GM19099 (cell line): ENCODE measurements around the gene ALDH1L2.

Experiments used
- POLR2A ChIP-seq: IDR thresholded peaks from 3 replicates; pipeline ENCODE4 v1.6.1; 2011; ENCODE audit warnings: low read depth; ENCODE audit not compliant: insufficient read length; ENCODE audit errors: extremely low read depth

The ALDH1L2 gene

GRCh38 chr12:105026411-105026810, 57.8 kb downstream of the ALDH1L2 start:
- TF ChIP-seq POLR2A: no peak

- TF ChIP-seq POLR2A: no peak
Measured at GRCh38 chr12:105025890-105026289, 58.4 kb downstream of the ALDH1L2 start.

GRCh38 chr12:105024928-105025327, 59.3 kb downstream of the ALDH1L2 start:
- no peak for TF ChIP-seq POLR2A

- no peak for TF ChIP-seq POLR2A
Measured at GRCh38 chr12:105020241-105020962, 63.9 kb downstream of the ALDH1L2 start.

DNA sequence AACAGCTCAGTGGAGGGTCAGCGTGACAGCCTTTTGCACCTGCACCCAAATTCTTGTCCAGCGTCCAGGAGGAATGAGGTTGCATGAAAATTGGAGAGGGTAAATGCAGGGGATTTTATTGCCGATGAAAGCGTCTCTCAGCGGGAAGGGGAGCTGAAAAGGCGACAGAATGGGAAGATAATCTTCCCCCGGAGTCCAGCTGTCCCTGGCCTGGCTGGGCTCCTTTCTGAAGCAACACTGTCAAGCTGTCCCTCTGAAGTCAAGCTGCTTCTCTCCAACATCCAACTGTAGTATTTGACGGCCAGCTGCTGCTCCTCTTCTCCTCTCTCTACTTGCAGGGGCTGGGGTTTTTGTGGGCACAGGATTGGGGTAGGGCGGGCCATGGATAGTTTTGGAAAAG, 65.5 kb downstream of the ALDH1L2 start:
- no peak for TF ChIP-seq POLR2A

DNA sequence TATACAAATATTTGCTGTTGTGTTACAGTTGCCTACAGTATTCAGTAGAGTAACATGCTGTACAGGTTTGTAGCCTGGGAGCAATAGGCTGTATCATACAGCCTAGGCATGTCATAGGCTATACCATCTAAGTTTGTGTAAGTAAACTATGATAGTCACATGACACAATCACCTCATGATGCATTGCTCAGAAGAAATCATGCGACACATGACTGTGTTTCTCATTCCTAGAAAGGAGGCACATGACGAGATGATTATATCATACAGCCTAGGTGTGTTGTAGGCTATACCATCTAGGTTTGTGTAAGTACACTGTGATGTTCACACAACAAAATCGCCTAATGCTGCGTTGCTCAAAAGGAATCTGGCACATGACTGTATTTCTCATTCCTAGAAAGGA, 66.2 kb downstream of the ALDH1L2 start:
- no peak for TF ChIP-seq POLR2A

GRCh38 chr12:105015543-105015942, 68.7 kb downstream of the ALDH1L2 start:
- no peak for TF ChIP-seq POLR2A

DNA sequence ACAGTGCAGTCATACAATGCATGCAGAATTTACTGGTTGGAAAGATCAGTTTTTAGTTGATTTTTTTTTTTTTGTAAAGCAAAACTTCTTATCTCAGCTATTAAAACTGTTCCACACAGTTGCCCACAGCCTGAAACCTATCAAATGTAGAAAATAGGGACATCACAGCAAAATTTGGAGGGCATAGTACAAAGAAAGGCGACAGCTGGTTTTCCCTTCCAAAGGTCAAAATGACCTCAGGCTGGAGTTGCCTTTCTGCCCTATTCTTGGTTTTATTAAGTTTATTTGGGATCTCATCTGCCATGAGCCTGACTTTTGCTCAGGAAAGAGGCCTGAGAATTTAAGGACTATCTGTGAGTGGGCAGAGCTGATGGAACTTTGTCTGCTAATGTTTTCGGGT, 69.7 kb downstream of the ALDH1L2 start:
- no peak for TF ChIP-seq POLR2A

DNA sequence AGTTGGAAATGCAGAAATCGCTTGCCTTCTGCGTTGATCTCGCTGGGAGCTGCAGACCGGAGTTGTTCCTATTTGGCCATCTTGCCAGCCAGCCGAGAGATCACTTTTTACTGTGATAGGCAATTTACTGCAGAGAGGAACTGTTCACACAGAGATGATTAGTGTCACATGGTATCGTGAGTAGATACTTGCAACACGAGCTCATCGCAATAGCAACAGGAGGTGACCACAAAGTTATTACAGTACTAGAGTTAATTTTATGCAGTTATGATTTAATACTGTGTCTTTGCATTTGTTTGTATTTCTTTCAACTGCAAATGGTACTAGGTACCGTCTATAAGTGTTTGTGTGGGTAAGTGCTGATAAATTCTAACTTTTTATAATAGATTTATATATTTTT, 70.4 kb downstream of the ALDH1L2 start:
- TF ChIP-seq POLR2A: no peak

- no peak for TF ChIP-seq POLR2A
Measured at GRCh38 chr12:105001476-105001875, 82.8 kb downstream of the ALDH1L2 start.

DNA sequence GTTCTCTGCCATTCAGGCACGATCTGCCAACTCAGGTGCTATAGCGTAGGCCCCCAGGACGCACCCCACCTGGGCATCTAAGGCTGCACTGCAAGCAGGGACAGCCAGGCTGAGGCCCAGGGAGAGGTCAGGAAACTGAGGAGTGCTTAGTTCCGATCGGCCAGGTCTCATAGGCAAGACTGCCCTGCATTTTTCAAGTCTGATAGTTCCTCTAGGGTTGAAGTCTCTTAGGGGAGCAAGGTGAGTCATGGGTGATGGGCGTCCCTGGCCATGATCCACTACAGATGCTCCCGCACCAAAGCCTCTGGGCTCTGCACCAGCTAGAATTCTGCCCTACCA, 84.9 kb downstream of the ALDH1L2 start:
- no peak for TF ChIP-seq POLR2A

DNA sequence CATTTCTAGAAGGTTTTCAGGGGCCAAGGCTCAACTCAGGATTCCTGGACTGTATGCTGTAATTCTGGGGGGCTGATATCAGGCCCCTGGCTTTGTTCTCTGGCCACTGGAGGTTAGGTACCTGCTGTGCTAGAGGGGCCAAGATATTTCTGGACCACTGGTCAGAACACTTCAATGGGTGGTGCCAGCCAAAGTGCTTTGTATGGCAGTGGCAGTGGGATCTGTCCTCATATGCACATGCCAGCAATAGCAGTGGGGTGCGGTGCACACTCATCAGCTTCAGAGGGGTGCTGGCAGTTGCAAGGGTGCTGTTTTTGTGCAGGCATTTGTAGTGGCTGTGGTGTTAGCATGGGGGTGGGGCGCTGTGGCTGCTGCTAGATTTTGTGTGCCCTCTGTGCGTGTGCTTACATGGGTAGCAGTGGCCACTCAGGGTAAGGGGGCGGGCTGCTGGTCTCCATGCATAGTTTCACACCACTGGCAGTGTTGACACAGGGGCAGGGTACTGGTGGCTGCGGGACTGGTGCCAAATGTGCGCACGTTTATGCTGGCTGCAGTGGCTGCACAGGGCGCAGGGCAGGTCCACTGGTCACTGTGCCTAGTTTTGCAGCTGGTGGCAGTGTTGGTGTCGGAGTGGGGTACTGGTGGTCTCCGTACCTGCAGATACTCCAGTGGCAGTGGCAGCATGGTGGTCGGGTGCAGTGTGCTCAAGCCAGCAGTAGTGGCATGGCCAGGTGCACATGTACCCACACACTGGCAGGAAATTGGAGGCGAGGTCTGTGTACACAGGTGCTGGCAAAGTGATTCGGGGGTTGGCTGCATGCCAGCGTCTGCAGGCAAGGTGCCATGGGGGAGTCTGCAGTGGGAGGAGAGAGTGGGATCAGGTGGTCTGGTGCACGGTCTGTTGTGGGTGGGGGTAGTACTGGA, 85.6 kb downstream of the ALDH1L2 start:
- no peak for TF ChIP-seq POLR2A

GRCh38 chr12:104997541-104997940, 86.7 kb downstream of the ALDH1L2 start:
- TF ChIP-seq POLR2A: no peak

- TF ChIP-seq POLR2A: no peak
Measured at GRCh38 chr12:104994336-104994735, 89.9 kb downstream of the ALDH1L2 start.

DNA sequence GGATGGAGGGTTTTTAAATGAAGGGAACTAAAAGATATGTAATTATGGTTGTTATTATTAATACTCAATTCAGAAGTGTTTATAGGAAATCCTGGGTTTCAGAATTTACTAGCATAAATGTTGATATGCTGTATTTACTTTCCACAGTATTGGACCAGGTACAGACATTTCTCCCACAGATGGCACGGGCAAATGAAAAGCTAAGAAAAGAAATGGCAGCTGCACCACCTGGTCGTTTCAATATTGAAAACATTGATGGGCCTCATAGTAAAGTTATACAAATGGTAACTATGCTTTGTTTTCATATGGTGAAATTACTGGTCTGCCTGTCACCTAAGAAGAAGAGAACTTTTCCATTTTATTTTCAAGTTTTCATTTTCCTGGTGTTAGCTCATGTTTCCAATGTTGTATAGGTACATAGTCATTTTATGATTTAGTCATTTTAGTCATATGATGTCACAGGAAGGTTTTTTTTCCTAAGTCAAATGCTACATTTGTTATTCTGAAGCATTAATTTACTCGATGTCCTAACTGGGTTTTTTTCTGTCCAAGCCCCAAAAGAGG, 92.6 kb downstream of the ALDH1L2 start:
- TF ChIP-seq POLR2A: no peak

DNA sequence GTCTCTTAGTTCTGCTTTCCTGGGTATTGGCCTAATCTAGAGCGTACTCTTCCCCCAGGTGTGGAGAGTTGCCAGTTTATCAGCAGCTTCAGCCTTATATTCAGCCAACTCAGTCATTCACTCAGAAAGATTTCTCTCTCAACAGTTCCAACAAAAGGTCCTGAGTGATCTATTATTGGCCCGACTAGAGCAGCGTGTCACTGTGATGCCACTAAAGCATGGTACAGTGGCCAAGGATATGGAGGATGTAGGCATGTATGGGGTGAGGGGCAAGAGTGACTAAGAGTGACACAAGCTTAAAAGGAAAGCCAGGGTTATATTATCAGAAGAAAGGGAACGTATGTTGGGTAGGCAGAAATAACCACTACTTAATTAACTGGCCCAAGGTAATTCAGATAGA, 93.3 kb downstream of the ALDH1L2 start:
- TF ChIP-seq POLR2A: no peak
